ENCODE measurements around the gene DAGLA. TPM values are rescaled to one million over a fixed set of nuclear protein-coding genes. Genes with fewer than 3 reads are reported as not detected.

The DAGLA gene
- total RNA-seq, 6 experiments from 2014 or later = 2.4 to 4.2 (median 3.3) TPM

DNA sequence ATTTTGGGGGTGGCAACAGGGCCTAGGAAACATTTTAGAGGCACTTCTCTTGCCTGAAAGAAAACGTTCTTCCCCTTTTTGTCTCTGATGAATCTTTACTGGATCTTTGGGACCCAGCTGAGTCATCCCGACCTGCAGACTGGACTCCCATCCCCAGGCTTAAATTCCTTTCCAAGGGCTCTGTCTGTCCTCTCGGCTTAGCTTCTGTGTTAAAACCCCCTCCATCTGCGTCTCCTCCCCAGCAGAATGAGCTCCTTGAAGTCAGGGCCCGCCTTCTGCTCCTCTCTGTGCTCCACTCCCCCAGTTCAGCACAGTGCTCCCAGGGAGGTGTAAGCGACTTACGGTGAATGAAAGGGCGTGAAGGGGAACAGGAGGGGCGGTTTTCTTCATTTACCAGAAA is 895 bp upstream of the DAGLA start:
- Mint-ChIP-seq H3K36me3 (ENCODE audit: low read depth) (no peaks in the 10 kb centered on the region), H3K27me3 (ENCODE audit: insufficient read depth) (peaks cover 36% of the 10 kb centered on the region), H3K4me1 (ENCODE audit: low read depth) (0 out of 2 replicates have a peak, but pooled peaks cover 5% of the 10 kb centered on the region), H3K27ac (no peak overlapping the region), H3K4me3 (no peak overlapping the region), H3K9me3 (no peaks in the 10 kb centered on the region)
- DNase-seq = no peak
- TF ChIP-seq, protein P1, sequence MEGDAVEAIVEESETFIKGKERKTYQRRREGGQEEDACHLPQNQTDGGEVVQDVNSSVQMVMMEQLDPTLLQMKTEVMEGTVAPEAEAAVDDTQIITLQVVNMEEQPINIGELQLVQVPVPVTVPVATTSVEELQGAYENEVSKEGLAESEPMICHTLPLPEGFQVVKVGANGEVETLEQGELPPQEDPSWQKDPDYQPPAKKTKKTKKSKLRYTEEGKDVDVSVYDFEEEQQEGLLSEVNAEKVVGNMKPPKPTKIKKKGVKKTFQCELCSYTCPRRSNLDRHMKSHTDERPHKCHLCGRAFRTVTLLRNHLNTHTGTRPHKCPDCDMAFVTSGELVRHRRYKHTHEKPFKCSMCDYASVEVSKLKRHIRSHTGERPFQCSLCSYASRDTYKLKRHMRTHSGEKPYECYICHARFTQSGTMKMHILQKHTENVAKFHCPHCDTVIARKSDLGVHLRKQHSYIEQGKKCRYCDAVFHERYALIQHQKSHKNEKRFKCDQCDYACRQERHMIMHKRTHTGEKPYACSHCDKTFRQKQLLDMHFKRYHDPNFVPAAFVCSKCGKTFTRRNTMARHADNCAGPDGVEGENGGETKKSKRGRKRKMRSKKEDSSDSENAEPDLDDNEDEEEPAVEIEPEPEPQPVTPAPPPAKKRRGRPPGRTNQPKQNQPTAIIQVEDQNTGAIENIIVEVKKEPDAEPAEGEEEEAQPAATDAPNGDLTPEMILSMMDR (IDR thresholded peaks at IDR 0.05) = no peak

DNA sequence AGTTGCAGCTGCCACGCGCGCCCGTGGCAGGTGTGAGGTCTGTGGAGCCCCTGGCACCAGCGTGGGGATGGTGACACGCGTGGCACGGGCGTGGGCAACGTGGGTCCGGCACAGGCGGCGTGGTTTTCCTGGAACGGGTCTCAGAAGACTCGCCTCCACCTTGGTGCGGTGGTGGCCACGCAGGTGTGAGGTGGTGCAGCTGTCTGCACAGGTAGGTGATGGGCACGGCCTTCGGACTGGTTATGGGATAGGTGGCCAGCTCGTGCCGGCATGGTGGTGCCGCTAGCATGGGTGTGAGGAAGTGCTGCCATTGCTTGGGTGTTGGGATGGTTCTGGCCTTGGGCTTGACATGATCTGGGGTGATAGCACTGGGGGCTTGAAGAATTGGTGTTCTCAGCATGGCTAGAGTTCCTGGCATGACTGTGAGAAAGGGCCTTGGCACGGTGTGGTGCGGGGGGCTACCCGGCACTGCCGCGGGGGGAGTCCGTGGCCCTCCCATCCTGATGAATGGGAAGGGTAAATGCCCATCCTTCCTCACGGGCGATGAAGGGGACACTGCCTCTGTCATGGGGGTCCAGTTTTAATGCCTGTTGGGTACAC is 531 bp downstream of the DAGLA start:
- H3K27me3 Mint-ChIP-seq (ENCODE audit: insufficient read depth) = peaks cover 32% of the 10 kb centered on the region
- H3K4me3 Mint-ChIP-seq = peak overlapping the region; percentile 81
- DNase-seq = no peak
- no peak overlapping the region for H3K27ac Mint-ChIP-seq
- no peaks in the 10 kb centered on the region for H3K9me3 Mint-ChIP-seq
- TF ChIP-seq, protein P1 (IDR thresholded peaks at IDR 0.05) = no peak
- H3K36me3 Mint-ChIP-seq (ENCODE audit: low read depth) = no peaks in the 10 kb centered on the region
- H3K4me1 Mint-ChIP-seq (ENCODE audit: low read depth) = peaks cover 10% of the 10 kb centered on the region; the same call in 1 of the 2 replicates

DNA sequence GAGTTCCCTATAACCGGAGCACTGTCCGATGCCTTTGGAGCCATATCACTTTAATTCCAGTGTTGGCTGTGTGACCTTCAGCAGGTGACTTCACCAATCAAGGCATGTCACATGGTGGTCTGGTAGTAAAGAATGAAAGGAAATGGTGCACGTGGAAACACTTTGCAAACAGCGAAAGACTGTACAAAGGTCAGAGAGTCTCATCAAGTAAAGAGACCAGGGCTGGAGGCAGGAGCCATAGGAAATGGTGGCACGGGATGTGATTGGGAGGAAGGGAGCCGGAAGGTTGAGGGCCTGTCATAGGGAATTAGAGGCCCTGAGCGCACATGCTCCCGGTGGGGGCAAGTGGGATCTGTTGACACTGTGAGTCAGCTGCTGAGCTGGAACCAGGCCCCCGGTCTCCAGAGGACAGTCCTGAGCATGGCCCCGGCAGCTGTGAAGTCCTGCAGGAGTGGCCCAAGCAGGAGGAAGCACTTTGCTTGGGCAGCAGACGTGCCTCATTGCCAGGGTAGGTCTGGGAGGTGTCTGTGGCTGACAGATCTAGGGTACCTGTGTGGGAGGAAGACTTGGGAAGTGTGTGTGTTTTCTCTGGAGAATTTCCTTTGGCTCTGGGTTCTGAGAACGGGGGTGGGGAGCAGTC is 2.0 kb downstream of the DAGLA start:
- peaks cover 10% of the 10 kb centered on the region; the same call in 1 of the 2 replicates for H3K4me1 Mint-ChIP-seq (ENCODE audit: low read depth)
- TF ChIP-seq, protein P1 (IDR thresholded peaks at IDR 0.05) = no peak
- peaks cover 30% of the 10 kb centered on the region for H3K27me3 Mint-ChIP-seq (ENCODE audit: insufficient read depth)
- no peaks in the 10 kb centered on the region for H3K9me3 Mint-ChIP-seq
- DNase-seq = no peak
- H3K4me3 Mint-ChIP-seq = no peak overlapping the region
- H3K36me3 Mint-ChIP-seq (ENCODE audit: low read depth) = no peaks in the 10 kb centered on the region
- H3K27ac Mint-ChIP-seq = no peak overlapping the region

DNA sequence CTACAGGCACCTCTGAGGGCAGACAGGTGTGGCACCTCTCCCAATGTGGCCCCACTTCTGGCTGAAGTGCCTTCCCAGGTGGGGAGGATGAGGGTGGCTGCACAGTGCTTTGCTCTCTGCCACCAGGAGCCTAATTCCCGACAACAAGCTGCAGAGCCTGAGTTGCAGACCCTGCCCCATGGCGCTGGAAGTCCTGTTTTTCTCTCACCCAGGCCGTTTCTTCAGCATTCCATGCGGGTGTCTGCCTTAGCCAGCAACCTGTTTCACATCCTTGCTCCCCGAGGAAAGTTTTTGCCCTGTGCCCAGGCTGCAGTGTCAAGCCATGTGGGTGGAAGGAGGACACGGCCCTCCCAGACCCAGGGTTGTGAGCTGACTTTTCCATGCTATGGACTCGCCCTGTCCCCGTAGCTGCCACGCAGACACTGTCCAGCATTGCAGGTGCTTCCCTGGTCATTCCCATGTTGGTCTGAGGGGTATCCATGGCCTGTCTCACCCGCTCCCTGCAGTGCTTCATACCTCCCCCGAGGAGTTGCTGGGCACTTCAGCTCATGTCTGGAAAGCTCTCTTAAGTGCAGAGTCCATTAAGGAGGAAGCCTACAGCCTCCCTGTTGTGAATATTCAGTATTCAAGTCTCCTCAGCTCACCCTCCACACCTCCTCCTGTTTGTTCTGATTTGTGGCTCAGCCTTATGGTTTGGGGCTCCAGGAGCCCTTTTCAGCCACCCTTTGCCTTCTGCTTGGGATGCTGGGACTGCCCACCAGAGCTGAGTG is 2.9 kb downstream of the DAGLA start:
- H3K9me3 Mint-ChIP-seq = no peaks in the 10 kb centered on the region
- TF ChIP-seq, protein P1 (IDR thresholded peaks at IDR 0.05) = no peak
- DNase-seq = no peak
- no peaks in the 10 kb centered on the region for H3K36me3 Mint-ChIP-seq (ENCODE audit: low read depth)
- peaks cover 27% of the 10 kb centered on the region for H3K27me3 Mint-ChIP-seq (ENCODE audit: insufficient read depth)
- peaks cover 10% of the 10 kb centered on the region; the same call in 1 of the 2 replicates for H3K4me1 Mint-ChIP-seq (ENCODE audit: low read depth)
- H3K4me3 Mint-ChIP-seq = no peak overlapping the region
- no peak overlapping the region for H3K27ac Mint-ChIP-seq

DNA sequence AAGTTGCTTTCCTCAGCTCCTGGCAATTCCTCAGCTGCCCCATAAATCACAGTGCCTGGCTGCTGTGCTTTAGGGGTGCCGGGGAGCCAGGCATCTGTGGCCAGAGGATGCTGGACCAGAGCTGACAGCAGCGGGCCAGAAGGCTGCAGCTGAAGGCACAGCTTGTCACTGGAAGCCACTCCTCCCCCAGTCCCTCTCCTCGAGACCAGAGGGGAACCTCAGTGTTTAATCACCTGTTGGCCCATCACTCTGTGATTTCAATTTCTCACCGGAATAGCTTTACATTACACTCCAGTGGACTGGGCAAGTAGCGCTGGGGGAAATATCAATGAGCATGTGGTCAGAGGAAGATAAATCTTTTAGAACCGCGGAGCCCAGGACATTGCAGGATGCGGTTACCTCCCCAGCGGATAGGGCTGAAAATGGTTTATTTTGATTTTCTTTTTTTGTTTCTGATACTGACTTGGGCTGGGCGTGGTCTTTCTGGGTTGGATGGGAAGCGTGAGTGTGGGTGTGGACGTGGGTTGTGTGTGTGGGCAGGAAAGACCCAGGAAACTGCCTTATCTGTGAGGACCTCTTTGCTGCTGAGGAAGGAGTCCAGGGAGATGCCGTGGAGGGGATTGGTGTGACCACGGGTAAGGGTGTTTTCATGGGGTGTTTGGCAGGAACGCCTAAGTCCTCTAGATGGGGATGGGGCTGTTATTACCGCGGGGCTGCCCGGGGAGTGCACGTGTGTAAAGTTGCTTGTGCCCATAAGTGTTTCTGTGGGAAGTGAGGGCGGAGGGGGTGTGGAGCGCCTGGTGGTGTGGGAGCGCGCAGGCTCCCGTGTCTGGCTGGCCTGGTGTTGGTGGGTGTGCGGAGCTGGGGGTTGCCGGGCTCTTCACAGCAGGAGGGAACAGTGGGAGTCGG is 4.0 kb downstream of the DAGLA start:
- no peak overlapping the region for H3K4me3 Mint-ChIP-seq
- TF ChIP-seq, protein P1 (IDR thresholded peaks at IDR 0.05) = no peak

More for the DNA sequence above, 4.0 kb downstream of the DAGLA start:
- DNase-seq = no peak
- Mint-ChIP-seq H3K4me1 (ENCODE audit: low read depth) (peaks cover 10% of the 10 kb centered on the region; the same call in 1 of the 2 replicates), H3K9me3 (no peaks in the 10 kb centered on the region), H3K36me3 (ENCODE audit: low read depth) (no peaks in the 10 kb centered on the region), H3K27me3 (ENCODE audit: insufficient read depth) (peaks cover 19% of the 10 kb centered on the region), H3K27ac (no peak overlapping the region)
